ENCODE data around the gene CES4A.

- TF ChIP-seq POLR2A (IDR thresholded peaks at IDR 0.05) = no peak
- TF ChIP-seq CTCF (IDR thresholded peaks at IDR 0.05) = no peak
Observed at GRCh38 chr16:67001726-67002125, 13.3 kb downstream of the CES4A start.

Data from thyroid gland (tissue), 4 donors.